Thyroid gland (tissue), 4 donors: ENCODE data around the gene KSR1.

Experiments used
- POLR2A ChIP-seq, 2 donors: fragments of 450-650 bp; IDR thresholded peaks; one replicate each; pipeline ENCODE4 v1.6.1; 2017; ENCODE audit warnings: antibody characterized with exemption in 2 of 2, mild to moderate bottlenecking in 2 of 2, moderate library complexity in 1 of 2
- TF ChIP-seq, protein P1 (sequence below), 6 experiments: fragments of 200-600 bp in 3 of 6; fragments of 450-650 bp in 3 of 6; sonication (generic) in 3 of 6; IDR thresholded peaks; one replicate each; pipeline ENCODE4 v1.5.1; 2016 to 2019; ENCODE audit warnings: antibody characterized with exemption in 6 of 6, mild to moderate bottlenecking in 2 of 6, inconsistent platforms in 1 of 6, moderate library complexity in 1 of 6

DNA sequence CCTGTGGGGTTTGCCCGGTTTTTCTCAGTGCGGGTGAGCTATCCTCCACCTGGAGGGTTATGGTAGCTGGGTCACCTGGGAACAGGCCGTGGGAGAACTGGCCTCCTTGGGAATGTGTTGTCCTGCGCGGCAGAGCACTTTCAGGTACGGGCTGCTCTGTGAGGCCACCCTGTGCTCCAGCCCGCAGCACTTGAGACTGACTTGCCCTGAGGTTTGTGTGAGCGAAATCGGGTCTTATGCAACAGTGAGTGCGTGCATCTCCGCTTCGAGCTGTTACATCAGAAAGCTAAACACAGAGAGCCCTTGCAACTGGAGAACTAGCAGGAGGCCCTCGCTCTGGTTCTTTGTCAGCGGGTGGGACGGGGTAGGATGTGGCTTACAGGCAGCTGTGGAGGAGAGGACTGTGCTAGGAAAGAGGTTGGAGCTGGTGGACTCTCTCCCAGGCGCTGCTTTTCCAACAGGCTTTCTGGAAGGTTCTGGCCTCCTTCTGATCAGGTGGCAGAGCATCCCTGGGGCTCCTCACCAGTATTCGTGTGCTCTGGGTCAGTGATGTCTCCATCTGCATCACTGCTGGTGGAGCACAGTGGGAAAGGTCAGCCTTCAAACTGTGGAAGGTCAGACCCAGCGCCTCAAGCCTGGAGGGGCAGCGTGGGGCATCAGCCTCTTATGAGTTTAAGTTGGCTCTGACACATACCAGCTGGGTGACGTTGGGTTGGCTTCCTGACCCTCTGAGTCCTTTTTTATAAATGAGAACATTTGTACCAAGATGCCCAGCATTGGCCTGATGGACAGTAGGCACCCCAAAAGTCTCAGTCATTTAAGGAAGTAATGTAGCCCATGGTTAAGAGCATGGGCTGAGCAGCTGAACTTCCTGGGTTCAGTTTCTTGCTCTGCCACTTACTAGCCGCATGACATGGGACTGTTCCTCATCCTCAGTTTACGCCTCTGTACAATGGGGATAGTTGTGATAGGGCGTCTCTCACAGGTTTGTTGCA lies 76.3 kb downstream of the KSR1 start:
- TF ChIP-seq, protein P1, sequence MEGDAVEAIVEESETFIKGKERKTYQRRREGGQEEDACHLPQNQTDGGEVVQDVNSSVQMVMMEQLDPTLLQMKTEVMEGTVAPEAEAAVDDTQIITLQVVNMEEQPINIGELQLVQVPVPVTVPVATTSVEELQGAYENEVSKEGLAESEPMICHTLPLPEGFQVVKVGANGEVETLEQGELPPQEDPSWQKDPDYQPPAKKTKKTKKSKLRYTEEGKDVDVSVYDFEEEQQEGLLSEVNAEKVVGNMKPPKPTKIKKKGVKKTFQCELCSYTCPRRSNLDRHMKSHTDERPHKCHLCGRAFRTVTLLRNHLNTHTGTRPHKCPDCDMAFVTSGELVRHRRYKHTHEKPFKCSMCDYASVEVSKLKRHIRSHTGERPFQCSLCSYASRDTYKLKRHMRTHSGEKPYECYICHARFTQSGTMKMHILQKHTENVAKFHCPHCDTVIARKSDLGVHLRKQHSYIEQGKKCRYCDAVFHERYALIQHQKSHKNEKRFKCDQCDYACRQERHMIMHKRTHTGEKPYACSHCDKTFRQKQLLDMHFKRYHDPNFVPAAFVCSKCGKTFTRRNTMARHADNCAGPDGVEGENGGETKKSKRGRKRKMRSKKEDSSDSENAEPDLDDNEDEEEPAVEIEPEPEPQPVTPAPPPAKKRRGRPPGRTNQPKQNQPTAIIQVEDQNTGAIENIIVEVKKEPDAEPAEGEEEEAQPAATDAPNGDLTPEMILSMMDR (IDR thresholded peaks at IDR 0.05), result no peak
- no peak for TF ChIP-seq POLR2A (IDR thresholded peaks at IDR 0.05)
